GM18499 (cell line): Measurements from ENCODE around the gene DCK.
A peak's percentile ranks its signal among the peaks of the same experiment; 100 is the strongest.

Experiments used
- ATAC-seq: cut with Tn5 transposase; IDR thresholded peaks from one replicate; pipeline ENCODE4 v1.9.1; 2021; ENCODE audit warnings: moderate number of reproducible peaks; ENCODE audit not compliant: insufficient read depth, unreplicated experiment

DCK gene

DNA sequence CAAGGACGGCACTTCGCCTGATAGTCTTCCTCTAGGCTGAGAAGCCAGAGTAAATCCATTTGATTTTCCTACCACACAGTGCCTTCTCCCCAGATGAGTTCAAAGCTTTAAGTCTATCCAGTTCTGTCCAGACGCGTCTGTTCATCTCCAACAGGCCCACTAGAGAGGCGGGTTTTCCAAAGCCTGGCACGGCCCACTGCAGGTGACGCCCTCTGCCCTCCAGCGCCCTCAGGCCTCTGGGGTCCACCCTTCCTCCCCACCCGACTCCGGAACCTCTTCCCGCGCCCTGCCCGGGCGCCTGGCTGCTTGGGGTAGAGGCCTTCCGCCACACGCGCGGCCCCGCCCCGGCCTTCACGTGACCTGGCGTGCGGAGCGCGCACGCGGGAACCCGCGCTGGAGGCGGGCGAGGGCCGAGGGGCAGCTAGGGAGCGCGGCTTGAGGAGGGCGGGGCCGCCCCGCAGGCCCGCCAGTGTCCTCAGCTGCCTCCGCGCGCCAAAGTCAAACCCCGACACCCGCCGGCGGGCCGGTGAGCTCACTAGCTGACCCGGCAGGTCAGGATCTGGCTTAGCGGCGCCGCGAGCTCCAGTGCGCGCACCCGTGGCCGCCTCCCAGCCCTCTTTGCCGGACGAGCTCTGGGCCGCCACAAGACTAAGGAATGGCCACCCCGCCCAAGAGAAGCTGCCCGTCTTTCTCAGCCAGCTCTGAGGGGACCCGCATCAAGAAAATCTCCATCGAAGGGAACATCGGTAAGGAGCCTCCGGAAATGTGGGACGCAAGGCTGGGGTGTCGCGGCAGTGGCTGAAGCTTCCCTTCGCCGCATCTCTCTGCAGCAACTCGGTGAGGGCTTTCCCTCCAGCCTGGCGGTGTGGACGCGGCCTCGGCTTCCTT, at the start of gene DCK:
Gene DCK, plus strand, starts transcription at position 469 of the 888 bp plus-strand sequence. Its CDS starts 187 bp downstream, at position 656.
- peak; percentile 39 for ATAC-seq

DNA sequence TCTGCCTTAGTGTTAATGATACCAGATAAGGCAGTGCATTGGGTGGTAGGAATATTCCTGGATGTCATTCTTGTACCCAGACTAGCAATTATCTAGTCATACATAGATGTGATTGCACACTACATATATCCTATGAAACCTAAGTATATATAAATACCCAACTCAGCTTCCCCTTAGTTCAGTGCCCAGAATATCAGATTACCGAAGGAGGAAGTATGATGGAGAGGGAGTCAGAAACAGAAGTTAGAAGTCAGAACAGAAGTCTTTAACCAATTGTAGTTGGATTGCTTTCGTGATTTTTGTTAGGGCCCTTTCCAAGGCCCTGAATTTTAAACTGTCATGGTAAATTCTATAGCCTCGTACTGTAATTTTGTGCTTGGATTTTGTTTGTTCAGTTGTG, 48.4 kb upstream of the DCK start:
- no peak for ATAC-seq

DNA sequence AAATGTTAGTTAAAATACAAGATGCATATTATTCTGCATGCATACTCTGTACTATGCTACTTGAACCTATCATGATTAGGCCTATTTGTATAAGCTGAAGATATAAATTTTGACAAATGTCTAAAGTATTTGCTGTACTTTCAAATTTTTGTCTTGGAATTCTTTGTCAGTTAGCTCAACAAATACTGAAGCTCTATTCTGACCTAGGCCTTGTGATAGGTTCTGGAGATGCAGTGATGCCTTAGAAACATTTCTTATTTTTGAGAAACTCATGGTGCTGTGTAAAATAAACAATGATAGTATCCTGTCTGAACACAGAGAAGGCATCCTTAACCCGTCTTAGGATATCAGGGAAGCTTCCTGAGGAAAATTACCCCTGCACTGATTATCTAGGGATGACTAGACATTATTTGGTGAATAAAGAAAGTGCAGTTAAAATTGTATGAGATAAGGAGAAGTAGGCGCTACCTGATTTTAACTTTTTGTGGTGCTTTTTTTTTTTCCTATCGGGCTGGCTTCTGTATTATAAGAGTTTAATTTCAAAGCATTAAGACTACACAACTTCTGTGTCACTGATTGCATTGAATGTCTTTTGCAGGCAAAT, 47.9 kb upstream of the DCK start:
- ATAC-seq, result no peak

DNA sequence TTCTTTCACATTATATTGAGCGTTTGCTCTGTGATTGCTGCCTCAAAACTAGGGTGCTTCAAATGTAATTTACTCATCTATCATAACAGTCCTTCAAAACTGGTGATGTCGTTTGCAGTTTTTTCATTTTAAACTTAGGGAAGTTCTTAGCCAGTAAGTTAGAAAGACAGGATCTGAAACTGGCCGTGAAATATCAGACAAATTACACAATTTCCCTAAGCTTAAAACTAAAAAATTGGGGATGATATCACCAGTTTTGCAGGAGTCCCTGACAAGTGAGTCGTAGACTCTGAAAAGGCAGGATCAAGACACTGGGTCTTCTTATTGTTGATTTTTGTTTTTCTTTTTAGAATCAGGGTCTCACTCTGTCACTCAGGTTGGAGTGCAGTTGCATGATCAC, 46.5 kb upstream of the DCK start:
- ATAC-seq, result no peak

DNA sequence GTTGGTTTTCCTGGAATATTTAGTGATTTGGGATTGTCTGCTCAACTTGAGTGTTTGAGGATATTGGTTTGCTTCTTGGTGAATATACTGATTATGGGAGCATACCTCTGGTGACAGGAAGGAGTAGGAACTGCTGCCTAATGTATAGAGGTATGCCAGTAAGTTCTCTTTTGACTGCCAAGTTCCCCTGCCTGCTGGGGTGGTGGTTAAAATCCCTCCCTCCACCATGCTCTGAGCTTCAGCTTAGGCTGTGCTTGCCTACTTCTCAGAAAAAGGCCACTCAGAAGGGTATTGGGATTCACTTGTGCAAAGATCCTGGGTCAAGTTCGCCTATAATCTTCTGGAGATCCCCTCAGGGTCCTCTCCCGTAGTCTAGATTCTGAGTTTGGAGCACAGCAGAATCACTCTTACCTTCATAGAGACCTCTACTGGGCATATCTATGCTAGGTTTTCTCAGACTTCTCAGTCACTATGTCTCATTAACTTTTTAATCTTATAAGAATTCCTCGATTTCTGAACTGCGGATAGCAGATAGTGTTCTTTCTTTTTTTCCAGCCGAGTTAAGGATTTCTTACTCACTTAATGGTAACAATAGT, 44.7 kb upstream of the DCK start:
- ATAC-seq, result no peak

DNA sequence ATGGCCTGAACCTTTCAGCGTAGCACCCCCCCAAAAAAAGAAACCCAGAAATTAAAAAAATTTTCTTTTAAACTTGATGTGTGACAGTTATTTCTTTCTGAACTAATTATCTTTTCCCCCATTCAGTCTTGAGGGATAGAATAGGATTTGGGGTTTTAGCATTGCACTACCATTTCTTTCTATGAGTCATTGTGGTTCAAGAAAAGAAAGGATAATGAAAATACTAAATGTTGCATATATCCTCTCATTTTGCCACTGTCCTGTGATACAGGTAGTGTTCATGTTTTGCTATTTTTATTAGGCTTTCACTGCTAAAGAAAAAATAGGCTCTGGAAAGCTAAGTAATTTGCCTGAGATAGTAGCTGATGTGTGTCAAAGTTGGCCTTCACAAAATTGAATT, 39.4 kb upstream of the DCK start:
- ATAC-seq, result no peak

DNA sequence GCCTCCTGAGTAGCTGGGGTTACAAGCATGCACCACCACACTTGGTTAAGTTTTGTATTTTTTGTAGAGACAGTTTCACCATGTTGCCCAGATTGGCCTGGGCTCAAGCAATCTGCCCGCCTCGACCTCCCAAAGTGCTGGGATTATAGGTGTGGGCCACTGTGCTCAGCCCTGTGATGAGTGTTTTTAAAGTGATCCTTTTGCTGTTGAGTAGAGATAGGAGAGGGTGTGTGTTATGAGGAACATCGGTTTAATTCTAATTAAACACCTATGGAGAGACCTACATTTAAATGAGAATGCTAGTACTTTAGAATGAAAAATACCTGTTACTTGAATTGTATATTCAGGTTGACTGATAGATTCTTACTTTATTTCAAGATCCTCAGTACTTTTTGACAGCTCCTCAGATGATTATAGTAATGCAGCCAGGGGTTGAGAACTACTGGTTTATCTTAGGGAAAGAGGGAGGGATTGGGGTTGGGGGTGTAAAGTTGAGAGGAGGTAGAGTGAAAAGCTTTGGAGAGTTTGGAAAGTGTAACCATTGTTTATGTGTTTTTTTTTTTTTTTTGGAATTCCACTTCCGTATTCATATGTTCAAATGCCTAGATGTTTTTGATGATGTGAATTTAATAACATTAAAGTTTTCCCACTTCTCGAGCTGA, 36.8 kb upstream of the DCK start:
- ATAC-seq, result no peak

DNA sequence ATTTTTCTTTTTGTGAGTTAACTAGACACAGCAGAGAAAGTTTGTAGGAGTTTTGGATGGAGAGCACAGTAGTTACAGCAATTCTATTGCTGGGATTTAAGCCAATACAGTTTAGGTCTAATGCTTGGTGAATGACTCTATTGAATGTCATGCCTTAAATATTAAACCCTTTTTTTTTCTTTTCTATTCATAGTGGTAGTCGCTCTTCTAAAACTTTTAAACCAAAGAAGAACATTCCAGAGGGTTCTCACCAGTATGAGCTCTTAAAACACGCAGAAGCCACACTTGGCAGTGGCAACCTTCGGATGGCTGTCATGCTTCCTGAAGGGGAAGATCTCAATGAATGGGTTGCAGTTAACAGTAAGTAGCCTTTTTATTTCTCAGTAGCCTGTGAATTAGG, 34.8 kb upstream of the DCK start:
- no peak for ATAC-seq

DNA sequence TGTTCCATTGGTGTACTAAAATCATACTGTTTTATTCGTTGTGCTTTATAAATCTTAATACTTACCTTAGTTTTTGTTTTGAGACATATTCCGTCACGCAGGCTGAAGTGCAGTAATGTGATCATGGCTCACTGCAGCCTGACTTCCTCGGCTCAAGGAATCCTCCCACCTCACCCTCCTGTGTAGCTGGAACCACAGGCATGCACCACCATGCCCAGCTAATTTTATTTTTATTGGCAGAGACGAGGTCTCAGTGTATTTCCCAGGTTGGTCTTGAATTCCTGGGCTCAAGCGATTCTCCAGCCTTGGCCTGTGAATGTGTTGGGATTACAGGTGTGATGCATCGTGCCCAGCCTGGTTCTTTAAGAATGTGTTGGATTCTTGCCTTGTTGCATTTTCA, 24.4 kb upstream of the DCK start:
- no peak for ATAC-seq

DNA sequence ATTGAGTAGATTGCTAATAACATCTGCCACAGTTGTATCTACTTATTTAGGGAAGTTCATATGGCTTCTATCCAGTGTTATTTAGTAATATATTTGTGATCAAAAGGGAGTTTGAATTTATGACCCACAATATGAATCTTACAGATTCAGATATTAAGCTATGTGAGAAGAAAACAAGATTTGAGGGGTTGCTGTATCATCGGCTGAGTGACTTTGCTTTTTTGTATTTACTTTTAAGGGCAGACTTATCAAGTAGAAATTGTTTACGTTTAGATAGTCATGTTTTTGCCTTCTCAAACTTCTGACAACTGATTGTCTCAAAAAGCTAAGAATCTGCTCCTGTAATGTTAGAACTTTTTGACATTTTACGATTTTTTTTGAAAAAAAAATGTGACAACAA, 17.2 kb upstream of the DCK start:
- ATAC-seq, result no peak

DNA sequence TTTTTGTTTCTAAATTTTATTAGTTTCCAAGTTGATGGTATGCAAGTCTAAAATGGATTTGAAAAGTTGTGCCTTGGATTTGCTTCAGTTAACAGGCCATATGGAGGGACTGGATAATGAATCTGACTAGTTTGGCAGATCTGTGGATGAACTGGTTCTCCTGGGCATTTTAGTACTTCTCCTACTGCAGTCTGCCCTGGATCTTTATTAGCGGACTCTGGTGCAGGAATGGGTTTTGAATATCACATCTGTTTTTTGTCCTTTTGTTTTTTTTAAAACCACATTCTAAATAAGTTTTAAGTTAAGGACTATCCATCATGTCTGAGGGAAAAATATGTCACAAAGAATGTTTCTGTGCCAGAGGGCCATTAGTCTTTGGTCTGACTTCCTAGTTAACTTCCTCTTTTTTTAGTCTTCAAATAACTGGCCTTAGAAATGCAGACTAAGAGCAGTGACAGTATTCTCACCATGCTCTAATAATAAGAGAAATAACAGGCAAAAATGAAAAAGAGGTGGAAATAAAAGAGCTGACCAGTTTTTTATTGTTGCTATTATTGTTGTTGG, 13.9 kb upstream of the DCK start:
- peak; percentile 59 for ATAC-seq

DNA sequence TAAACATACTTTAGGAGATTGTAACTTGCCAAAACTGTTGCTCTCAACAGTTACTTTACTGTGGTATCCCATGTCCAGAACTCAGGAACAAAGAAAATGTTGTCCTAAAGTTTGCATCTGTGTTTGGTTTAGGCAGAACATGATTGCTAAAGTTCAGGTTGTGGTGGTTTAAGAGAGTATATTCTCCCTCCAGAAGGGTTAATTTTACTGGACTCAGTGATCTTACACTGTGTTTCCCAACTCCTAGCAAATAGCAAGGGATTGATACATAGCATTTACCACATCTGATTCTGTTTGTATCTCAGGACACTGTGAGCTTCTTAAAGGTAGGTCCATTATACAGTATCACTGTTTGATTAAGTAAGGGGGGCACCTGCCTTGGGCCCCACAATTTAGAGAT, 13.3 kb upstream of the DCK start:
- ATAC-seq, result no peak

DNA sequence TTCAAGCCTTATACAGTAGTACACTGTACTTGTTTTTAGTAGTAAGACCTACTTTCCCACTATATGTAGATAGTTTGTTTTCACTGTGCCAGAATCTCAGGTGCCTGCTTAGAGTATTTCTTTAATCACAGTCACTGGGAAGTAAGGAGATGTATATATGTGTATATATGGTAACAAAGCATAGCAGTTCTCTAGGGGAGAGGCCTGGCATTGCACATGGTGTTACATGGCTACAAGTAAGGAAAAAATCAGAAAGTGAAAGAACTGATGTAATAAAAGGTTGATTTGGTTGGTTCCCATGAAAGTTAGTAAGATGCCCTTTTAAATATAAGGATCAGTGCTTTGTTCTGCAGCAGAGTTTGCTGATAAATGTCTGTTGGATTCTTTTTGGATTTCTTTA, 9.3 kb upstream of the DCK start:
- no peak for ATAC-seq

DNA sequence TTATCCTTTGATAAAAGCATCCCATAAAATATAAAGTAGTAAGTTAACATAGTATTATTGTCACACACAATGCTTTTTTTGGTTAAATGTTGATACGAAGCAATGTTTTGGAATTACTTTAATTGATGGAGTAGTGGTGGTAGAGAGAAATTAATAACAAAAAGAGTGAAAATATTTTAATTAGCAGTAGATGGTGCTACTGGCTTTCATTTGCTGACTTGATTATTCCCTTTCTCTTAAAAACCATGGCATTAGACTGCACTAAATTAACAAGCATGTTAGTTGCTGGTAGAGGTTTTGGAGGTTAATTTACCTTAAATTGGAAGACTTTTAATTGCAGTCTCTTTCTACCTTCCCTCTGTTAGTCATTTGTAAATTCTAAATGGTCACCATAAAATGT, 8.9 kb upstream of the DCK start:
- ATAC-seq, result no peak

DNA sequence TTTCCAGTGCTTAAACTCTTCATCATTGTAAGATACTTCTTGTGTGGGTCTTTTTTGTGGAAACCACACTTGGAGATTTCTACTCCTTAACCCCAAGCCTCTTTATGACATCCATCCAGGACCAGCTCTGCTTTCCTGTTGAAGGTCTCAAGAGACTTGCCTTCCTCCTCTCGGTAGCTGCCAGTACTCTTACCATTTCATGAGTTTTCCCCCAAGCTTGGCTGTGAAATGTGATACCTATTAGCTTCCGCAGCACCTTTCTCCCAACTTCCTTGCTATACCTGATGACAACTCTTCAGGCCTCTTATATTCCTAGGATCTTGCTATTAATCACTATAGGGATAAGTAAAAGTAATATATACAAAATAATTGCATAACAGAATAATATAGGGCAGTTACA, 1.9 kb upstream of the DCK start:
- no peak for ATAC-seq

DNA sequence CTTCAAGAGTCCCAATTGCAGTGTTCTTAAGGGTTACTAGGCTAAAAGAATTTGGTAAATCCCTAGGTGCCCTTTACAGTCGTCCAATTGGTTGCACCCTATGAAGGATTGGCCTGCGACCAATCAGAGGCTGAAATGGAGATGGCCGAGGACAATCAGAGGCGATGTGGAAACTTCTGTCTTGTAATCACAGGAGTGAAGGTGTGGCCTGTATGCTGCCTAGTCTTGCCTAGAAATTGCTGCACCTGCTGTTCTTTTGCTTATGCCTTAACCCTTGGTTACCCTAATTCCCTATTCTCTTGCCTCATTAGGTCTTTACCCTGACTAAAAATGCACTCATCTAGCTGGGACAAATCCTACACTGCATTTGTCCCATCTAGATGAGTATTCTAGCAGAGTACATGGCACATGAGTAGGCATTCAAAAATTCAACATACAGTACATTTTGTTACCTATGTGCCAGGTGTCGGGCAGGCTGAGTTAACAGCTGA, 1.0 kb upstream of the DCK start:
- ATAC-seq, result no peak

DNA sequence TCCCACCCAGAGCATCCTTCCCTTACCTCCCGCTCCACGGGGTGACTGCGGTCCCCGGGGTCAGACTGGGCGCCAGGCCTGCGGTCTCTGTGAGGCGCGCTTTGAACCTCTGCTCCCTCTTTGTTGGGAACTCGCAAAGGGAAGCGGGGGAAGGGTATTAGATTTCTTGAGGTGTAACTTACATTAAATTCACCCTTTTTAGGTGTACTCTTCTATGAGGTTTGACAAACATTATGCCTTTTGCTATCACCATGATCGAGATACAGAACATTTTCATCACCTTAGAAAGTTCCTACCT, 569 bp downstream of the DCK start:
- no peak for ATAC-seq

DNA sequence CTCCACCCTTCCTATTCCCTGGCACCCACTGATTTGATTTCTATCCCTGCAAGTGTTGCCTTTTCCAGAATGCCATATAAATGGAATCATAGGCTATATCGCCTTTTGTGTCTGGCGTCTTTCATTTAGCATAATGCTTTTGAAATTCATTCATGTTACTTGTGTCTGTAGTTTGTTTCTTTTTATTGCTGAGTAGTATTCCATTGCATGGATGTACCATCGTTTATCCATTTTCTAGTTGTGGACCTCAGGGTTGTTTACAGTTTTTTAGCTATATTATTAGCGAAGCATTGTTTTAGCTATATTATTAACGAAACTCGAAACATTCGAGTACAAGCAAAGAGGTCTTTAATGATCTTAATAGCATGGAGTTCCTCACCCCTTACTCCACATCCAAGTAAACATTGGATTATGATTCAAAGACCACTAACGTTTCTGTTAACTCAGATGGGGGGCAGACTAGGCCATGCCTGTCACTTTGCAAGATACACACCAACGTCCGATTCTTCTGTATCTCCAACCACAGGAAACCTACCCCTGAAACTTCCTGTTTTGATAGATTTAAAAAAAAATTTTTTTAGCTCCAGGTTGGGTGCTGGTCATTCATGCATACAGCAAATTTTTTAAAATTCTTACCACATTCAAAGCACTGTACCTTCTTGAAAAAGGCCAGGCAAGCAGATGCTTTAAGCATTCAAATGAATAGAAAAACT, 1.1 kb downstream of the DCK start:
- peak; percentile 38 for ATAC-seq

DNA sequence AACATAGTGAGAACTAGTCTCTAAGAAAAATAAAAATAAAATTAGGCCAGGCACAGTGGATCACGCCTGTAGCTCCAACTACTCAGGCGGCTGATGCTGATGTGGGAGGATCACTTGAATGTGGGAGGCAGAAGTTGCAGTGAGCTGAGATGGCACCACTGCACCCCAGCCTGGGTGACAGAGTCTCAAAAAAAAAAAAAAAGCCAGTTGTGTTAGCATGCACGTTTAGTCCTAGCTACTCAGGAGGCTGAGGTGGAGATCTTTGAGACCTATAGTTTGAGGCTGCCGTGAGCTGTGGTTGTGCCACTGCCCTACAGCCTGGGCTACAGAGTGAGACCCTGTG, 2.5 kb downstream of the DCK start:
- ATAC-seq, result no peak

DNA sequence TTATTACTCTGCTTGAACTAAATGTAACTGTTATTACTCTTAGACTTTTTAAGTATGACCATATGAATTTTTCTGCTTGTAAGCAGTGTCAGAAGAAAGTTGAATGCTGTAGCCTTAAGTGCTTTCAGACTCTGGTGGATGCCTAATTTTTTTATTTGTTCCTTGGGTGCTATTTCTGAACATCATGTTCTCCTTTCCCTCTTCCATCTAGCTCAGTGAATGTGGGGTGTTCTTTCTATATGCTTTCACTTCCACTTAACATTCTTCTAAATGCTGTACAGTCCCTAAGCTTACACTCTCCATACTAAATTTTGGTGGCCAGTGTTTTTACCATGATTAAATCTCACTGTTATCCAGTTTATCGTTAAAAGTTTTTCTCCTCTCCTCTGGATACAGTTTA, 3.6 kb downstream of the DCK start:
- no peak for ATAC-seq
